ENCODE measurements around the gene THEM5. TPM values are rescaled to one million over a fixed set of nuclear protein-coding genes. Genes with fewer than 3 reads are reported as not detected.
"Not testable (repeated sequence)": the region's sequence is repeated elsewhere in the genome, so short reads cannot be mapped to it uniquely, and the experiment has no call there.

The THEM5 gene
- not detected for total RNA-seq

DNA sequence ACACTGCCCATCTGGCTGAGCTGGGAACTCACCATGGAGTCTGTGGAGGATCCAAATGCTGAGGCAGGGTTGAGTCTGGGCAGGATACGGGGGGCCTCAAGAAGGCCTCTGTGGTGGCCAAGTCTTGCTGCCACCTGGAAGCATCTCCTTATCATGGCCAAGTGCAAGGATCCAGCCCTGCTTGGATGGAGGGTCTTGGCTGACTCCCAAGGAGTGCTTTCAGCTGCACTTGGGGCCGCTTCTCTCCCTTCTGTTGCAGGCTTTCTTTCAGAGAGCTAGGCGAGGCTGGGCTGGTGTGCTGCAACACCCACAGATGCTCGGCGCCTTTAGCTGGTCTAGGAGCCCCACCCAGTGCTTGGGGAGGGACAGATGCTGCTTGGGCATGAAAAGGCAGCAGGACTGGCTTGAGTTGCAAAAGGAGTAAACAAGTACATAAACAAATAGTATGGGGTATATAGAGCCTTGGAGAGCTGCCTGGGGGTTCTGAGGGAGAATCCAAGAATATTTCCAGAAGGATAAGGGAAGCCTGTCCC is at the start of gene THEM5:
THEM5 (minus strand) TSS at position 302 of the 533 bp plus-strand sequence; CDS start at position 155, 147 bp downstream.
- DNase-seq, result no peak
- H3K4me1 Mint-ChIP-seq (ENCODE audit: low read depth), result peaks cover 10% of the 10 kb centered on the region
- peaks cover 14% of the 10 kb centered on the region for H3K36me3 Mint-ChIP-seq (ENCODE audit: insufficient read depth)
- H3K4me3 Mint-ChIP-seq, result no peak within 1 kb of the TSS
- no peaks in the 10 kb centered on the region for H3K9me3 Mint-ChIP-seq
- no peak for ATAC-seq
- H3K27me3 Mint-ChIP-seq (ENCODE audit: low read depth), result no peaks in the 10 kb centered on the region

- H3K4me1 Mint-ChIP-seq (ENCODE audit: low read depth), result peaks cover 73% of the 10 kb centered on the region
Measured at GRCh38 chr1:151902858-151903257, 49.3 kb upstream of the THEM5 start.

GRCh38 chr1:151900804-151901203 is 47.3 kb upstream of the THEM5 start:
- H3K36me3 Mint-ChIP-seq (ENCODE audit: insufficient read depth), result peaks cover 36% of the 10 kb centered on the region
- not testable (repeated sequence) for H3K27me3 Mint-ChIP-seq (ENCODE audit: low read depth); H3K4me3 Mint-ChIP-seq; ATAC-seq; DNase-seq
- H3K9me3 Mint-ChIP-seq, result peaks cover 16% of the 10 kb centered on the region
- H3K4me1 Mint-ChIP-seq (ENCODE audit: low read depth), result peaks cover 78% of the 10 kb centered on the region

More at GRCh38 chr1:151902858-151903257, 49.3 kb upstream of the THEM5 start:
- ATAC-seq (no peak), DNase-seq (no peak)
- H3K36me3 Mint-ChIP-seq (ENCODE audit: insufficient read depth), result peaks cover 43% of the 10 kb centered on the region
- peaks cover 16% of the 10 kb centered on the region for H3K9me3 Mint-ChIP-seq
- H3K4me3 Mint-ChIP-seq, result no peak overlapping the region
- H3K27me3 Mint-ChIP-seq (ENCODE audit: low read depth), result no peaks in the 10 kb centered on the region

DNA sequence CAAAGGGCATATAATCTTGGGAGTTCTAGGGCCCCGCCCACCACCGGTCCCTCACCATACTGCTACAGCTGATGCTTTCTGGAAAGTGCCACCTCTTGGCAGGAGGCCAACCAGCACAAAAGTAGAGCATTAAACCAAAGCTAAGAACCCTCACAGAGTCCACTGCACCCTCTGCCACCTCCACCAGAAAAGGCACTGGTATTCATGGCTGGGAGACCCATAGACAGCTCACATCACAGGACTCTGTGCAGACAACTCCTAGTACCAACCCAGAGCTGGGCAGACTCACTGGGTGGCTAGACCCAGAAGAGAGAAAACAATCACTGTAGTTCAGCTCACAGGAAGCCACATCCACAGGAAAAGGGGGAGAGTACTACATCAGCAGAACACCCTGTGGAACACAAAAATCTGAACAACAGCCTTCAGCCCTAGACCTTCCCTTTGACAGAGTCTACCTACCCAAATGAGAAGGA is 45.0 kb upstream of the THEM5 start:
- ATAC-seq (peak; percentile 46 to 74), DNase-seq (peak; percentile 39)
- no peaks in the 10 kb centered on the region for H3K27me3 Mint-ChIP-seq (ENCODE audit: low read depth)
- H3K4me1 Mint-ChIP-seq (ENCODE audit: low read depth), result peaks cover 67% of the 10 kb centered on the region
- peaks cover 39% of the 10 kb centered on the region for H3K36me3 Mint-ChIP-seq (ENCODE audit: insufficient read depth)
- H3K9me3 Mint-ChIP-seq, result peaks cover 16% of the 10 kb centered on the region
- H3K4me3 Mint-ChIP-seq, result peak overlapping the region; percentile 55

DNA sequence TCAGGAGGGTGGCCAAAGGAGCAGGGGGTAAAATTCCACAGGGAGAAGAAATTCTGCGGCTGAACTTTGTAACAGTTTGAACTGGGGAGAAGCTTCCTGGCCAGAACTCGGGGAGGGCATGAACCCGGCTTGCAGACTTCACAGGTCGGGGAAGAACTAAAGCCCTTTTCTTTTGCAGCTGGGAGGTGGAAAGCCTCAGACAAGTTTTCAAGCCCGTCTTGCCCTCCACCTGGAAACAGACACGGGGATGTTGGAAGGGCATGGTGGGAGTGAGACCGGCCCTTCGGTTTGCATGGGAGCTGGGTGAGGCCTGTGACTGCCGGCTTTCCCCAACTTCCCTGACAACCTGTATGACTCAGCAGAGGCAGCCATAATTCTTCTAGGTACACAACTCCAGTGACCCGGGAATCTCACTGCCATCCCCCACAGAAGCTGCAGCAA is 44.5 kb upstream of the THEM5 start:
- Mint-ChIP-seq H3K9me3 (peaks cover 16% of the 10 kb centered on the region), H3K4me3 (peak overlapping the region; percentile 55), H3K36me3 (ENCODE audit: insufficient read depth) (peaks cover 44% of the 10 kb centered on the region), H3K27me3 (ENCODE audit: low read depth) (no peaks in the 10 kb centered on the region), H3K4me1 (ENCODE audit: low read depth) (peaks cover 69% of the 10 kb centered on the region)
- DNase-seq (no peak), ATAC-seq (peak; percentile 14 to 23)

DNA sequence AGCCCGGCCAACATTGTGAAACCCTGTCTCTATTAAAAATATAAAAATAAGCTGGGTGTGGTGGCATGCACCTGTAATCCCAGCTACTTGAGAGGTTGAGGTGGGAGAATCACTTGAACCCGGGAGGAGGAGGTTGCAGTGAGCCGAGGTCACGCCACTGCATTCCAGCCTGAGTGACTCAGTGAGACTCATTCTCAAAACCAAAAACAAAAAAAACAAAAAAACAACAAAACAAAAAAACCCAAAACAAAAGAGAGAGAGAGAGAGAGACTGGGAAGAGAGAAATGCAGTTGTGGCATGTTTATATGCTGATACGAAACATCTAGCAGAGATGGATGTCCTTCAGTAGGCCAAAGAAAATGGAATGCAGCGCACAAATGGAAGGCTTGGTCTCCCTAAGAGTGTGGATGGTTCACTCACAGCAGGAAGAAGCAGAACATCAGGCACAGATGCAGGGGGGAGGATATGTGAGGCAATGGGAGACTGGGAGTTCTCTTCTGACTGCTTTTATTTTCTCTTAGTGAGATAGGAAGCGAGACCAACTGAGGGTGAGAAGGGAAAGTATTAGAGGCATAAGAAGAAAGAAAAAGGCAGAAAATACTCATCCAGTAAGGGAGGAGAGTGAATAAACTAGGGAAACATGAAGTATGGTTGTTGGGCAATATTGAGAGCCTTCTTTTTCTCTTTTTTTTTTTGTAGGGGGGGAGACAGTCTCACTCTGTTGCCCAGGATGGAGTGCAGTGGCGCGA is 39.8 kb upstream of the THEM5 start:
- Mint-ChIP-seq H3K27me3 (ENCODE audit: low read depth) (no peaks in the 10 kb centered on the region), H3K4me1 (ENCODE audit: low read depth) (peaks cover 68% of the 10 kb centered on the region), H3K36me3 (ENCODE audit: insufficient read depth) (peaks cover 53% of the 10 kb centered on the region), H3K4me3 (no peak overlapping the region), H3K9me3 (no peaks in the 10 kb centered on the region)
- DNase-seq, result no peak
- ATAC-seq, result no peak

DNA sequence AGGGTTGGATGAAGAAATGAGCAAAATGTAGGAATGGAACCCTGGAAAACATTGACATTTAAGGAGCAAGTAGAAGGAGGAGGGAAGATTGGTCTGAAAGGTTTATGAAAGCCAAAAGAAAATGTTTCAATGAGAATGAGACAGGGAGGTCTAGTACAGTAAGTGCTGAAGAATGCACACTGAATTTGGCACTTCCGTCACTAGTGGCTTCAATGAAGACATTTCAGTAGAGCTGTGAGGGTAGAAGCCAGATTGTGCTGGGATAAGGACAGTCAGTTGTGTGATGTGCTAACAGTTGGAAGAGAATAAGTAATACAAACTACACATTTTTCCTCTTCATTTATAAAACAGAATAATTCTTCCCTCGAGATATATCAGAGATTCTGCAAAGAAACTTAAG is 38.7 kb upstream of the THEM5 start:
- H3K36me3 Mint-ChIP-seq (ENCODE audit: insufficient read depth), result peaks cover 59% of the 10 kb centered on the region
- no peaks in the 10 kb centered on the region for H3K9me3 Mint-ChIP-seq
- H3K27me3 Mint-ChIP-seq (ENCODE audit: low read depth), result no peaks in the 10 kb centered on the region
- peaks cover 56% of the 10 kb centered on the region for H3K4me1 Mint-ChIP-seq (ENCODE audit: low read depth)
- ATAC-seq, result no peak
- no peak overlapping the region for H3K4me3 Mint-ChIP-seq
- DNase-seq, result no peak

- H3K4me3 Mint-ChIP-seq, result no peak overlapping the region
- peaks cover 50% of the 10 kb centered on the region for H3K4me1 Mint-ChIP-seq (ENCODE audit: low read depth)
- peaks cover 61% of the 10 kb centered on the region for H3K36me3 Mint-ChIP-seq (ENCODE audit: insufficient read depth)
- peak in 1 of 2 donors; percentile 23 for ATAC-seq
- H3K27me3 Mint-ChIP-seq (ENCODE audit: low read depth), result no peaks in the 10 kb centered on the region
- DNase-seq, result no peak
- H3K9me3 Mint-ChIP-seq, result no peaks in the 10 kb centered on the region
Measured at GRCh38 chr1:151891512-151891911, 38.0 kb upstream of the THEM5 start.

DNA sequence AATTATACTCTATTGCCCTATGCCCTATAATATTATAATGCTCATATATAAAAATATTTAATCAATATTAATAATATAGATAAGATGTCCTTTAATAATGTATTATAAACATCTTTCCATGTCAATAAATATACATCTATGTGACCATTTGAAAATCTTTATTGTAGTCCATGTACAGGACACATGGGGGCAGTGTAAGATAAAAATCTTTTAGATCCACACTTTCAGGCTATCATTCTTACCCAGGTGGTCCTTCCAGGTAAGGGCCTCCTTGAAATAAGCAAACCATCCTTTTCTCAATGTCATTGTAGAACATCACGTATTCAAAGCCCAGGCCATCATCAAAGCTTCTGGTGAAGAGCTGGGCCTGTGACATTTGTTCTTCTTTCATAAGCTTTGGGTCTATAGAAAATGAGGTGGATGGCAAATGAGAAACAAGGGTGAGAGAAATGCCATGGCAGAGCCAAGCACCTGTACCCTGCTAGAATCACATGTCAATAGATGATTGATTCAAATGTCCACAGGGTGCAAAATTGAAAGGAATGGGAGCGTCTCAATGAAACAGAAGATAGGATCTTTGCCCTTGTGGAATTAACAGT is 35.6 kb upstream of the THEM5 start:
- peaks cover 52% of the 10 kb centered on the region for H3K36me3 Mint-ChIP-seq (ENCODE audit: insufficient read depth)
- DNase-seq (no peak), ATAC-seq (no peak)
- no peaks in the 10 kb centered on the region for H3K9me3 Mint-ChIP-seq
- H3K4me3 Mint-ChIP-seq, result no peak overlapping the region
- no peaks in the 10 kb centered on the region for H3K27me3 Mint-ChIP-seq (ENCODE audit: low read depth)
- peaks cover 36% of the 10 kb centered on the region for H3K4me1 Mint-ChIP-seq (ENCODE audit: low read depth)

GRCh38 chr1:151887028-151887427 is 33.5 kb upstream of the THEM5 start:
- peaks cover 22% of the 10 kb centered on the region for H3K4me1 Mint-ChIP-seq (ENCODE audit: low read depth)
- no peaks in the 10 kb centered on the region for H3K27me3 Mint-ChIP-seq (ENCODE audit: low read depth)
- DNase-seq (no peak), ATAC-seq (no peak)
- peaks cover 43% of the 10 kb centered on the region for H3K36me3 Mint-ChIP-seq (ENCODE audit: insufficient read depth)
- no peak overlapping the region for H3K4me3 Mint-ChIP-seq
- H3K9me3 Mint-ChIP-seq, result no peaks in the 10 kb centered on the region

- DNase-seq (no peak), ATAC-seq (no peak)
- peaks cover 6% of the 10 kb centered on the region for H3K4me1 Mint-ChIP-seq (ENCODE audit: low read depth)
- H3K9me3 Mint-ChIP-seq, result no peaks in the 10 kb centered on the region
- no peaks in the 10 kb centered on the region for H3K27me3 Mint-ChIP-seq (ENCODE audit: low read depth)
- H3K36me3 Mint-ChIP-seq (ENCODE audit: insufficient read depth), result peaks cover 32% of the 10 kb centered on the region
- no peak overlapping the region for H3K4me3 Mint-ChIP-seq
Measured at GRCh38 chr1:151885479-151885878, 32.0 kb upstream of the THEM5 start.

DNA sequence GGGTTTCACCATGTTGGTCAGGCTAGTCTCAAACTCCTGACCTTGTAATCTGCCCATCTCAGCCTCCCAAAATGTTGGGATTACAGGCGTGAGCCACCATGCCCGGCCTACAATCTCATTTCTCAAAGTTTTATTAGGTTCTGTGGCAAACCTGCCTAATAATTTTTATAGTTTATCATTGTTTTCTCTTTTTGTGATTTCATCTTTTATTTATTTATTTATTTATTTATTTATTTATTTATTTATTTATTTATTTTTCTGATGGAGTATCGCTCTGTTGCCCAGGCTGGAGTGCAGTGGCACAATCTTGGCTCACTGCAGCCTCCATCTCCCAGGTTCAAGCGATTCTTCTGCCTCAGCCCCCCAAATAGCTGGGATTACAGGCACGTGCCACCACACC is 31.4 kb upstream of the THEM5 start:
- ATAC-seq; H3K9me3 Mint-ChIP-seq; DNase-seq; H3K4me1 Mint-ChIP-seq (ENCODE audit: low read depth); H3K4me3 Mint-ChIP-seq; H3K27me3 Mint-ChIP-seq (ENCODE audit: low read depth): not testable (repeated sequence)
- peaks cover 32% of the 10 kb centered on the region for H3K36me3 Mint-ChIP-seq (ENCODE audit: insufficient read depth)

GRCh38 chr1:151884445-151884844 is 30.9 kb upstream of the THEM5 start:
- not testable (repeated sequence) for H3K27me3 Mint-ChIP-seq (ENCODE audit: low read depth); H3K9me3 Mint-ChIP-seq; DNase-seq; H3K4me1 Mint-ChIP-seq (ENCODE audit: low read depth); ATAC-seq; H3K4me3 Mint-ChIP-seq
- H3K36me3 Mint-ChIP-seq (ENCODE audit: insufficient read depth), result peaks cover 31% of the 10 kb centered on the region

GRCh38 chr1:151883898-151884297 is 30.4 kb upstream of the THEM5 start:
- H3K4me1 Mint-ChIP-seq (ENCODE audit: low read depth); H3K9me3 Mint-ChIP-seq; DNase-seq; H3K4me3 Mint-ChIP-seq; H3K27me3 Mint-ChIP-seq (ENCODE audit: low read depth); ATAC-seq: not testable (repeated sequence)
- H3K36me3 Mint-ChIP-seq (ENCODE audit: insufficient read depth), result peaks cover 26% of the 10 kb centered on the region

DNA sequence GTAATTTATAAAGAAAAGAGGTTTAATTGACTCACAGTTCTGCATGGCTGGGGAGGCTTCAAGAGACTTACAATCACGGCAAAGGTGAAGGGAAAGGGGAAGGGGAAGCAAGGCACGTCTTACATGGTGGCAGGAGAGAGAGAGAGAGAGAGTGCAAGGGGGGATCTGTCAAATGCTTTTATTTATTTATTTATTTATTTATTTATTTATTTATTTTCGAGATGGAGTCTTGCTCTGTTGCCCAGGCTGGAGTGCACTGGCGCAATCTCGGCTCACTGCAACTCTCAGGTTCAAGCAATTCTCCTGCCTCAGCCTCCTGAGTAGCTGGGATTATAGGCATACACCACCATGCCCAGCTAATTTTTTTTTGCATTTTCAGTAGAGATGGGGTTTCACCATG is 29.4 kb upstream of the THEM5 start:
- H3K4me1 Mint-ChIP-seq (ENCODE audit: low read depth); DNase-seq; H3K9me3 Mint-ChIP-seq; H3K27me3 Mint-ChIP-seq (ENCODE audit: low read depth); ATAC-seq; H3K4me3 Mint-ChIP-seq: not testable (repeated sequence)
- peaks cover 27% of the 10 kb centered on the region for H3K36me3 Mint-ChIP-seq (ENCODE audit: insufficient read depth)
